HL-60/S4 treated with retinoic acid at 250 ng/mL for 4 days and 3 days (cell line): ENCODE measurements around the gene PPP1R14D.

ENCODE experiments used
- in situ Hi-C: fragments of 300-500 bp; cut with MboI; formaldehyde crosslinking; loops from 2 replicates; pipeline ENCODE4 v1.7.0; 2022; ENCODE audit warnings: low sequenced_read_pairs

Gene PPP1R14D

DNA sequence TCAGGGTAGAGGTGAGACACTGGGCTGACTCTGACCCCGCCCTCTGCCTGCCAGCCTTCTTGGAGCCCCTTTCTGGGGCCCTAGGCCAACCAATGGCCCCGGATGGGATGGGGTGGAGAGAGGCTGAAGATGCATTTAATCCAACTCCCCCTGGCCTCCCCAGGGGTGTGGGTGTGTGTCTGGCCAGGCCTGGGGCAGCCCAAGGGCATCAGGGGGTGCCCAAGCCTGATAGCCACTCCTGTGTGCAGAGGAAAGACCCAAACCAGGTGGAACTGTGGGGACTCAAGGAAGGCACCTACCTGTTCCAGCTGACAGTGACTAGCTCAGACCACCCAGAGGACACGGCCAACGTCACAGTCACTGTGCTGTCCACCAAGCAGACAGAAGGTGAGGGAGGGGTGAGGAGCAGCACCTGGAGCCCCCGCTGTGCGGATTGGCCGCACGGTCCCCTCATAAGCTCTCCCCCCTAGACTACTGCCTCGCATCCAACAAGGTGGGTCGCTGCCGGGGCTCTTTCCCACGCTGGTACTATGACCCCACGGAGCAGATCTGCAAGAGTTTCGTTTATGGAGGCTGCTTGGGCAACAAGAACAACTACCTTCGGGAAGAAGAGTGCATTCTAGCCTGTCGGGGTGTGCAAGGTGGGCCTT lies 24.9 kb upstream of the PPP1R14D start:
- in situ Hi-C loops: no loop called here

GRCh38 chr15:40852529-40852928 lies 24.0 kb upstream of the PPP1R14D start:
- in situ Hi-C loops: no loop called here

DNA sequence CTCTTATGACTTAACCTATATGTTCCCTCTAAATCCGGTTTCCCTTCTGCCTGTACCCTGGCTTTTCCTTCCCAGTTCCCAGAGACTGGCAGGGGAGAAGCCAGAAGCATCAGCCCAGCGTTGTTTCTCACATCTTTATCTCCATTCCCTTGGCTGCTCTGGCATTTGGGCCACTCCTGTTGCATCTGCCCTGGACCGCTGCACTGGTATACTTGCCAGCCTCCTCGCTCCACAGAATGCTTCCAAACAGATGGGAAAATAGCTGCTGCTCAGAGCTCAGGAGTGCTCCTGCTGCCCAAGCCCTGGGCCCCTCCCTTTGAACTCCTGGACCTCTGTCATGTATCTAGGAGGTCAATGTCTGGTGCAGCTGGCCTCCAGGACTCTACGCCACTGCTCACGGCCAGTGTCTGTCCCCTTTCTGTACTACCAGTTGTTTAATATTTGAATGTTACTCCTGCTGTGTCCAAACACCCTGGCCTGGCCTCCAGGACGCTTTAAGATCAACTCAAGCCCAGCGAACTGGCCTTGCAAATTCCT lies 22.1 kb upstream of the PPP1R14D start:
- in situ Hi-C loops: no loop called here

DNA sequence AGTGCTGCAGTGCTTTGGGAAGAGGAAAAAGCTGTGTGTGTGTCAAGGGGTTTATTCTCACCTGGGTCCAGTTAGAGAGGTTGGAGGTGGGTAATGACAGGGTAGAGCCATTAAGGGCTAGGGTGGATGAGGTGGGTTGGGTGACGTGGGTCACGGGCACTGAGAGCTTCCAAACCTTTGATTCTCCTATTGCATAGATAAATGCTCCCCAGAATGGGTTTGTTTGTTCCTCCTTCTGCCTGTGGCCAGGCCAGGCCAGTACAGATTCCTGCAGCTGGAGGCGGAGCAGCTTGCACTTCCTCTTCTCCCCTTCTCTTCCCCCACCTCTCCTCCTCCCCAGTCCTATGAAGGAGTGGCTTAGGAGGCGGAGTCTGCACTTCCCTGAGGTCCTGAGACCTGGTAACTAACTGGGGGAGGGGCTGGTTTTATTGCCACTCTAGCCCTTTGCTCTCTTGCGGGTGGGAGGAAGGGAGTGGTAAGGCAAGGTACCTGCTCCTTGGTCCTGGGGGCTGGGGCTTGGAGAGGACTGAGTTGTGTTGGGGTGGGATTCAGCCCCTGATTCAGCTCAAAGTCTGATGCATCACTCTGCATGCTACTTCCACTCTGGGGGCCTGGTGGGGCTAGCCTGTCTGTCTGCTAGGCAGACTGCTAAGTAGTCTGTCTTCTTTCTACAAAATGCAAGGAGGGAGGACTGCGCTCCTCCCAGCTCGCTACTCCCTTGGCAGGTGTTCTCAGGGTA lies 18.9 kb upstream of the PPP1R14D start:
- in situ Hi-C loops: no loop called here

GRCh38 chr15:40846841-40847222 lies 18.3 kb upstream of the PPP1R14D start:
- in situ Hi-C loops: no loop called here

DNA sequence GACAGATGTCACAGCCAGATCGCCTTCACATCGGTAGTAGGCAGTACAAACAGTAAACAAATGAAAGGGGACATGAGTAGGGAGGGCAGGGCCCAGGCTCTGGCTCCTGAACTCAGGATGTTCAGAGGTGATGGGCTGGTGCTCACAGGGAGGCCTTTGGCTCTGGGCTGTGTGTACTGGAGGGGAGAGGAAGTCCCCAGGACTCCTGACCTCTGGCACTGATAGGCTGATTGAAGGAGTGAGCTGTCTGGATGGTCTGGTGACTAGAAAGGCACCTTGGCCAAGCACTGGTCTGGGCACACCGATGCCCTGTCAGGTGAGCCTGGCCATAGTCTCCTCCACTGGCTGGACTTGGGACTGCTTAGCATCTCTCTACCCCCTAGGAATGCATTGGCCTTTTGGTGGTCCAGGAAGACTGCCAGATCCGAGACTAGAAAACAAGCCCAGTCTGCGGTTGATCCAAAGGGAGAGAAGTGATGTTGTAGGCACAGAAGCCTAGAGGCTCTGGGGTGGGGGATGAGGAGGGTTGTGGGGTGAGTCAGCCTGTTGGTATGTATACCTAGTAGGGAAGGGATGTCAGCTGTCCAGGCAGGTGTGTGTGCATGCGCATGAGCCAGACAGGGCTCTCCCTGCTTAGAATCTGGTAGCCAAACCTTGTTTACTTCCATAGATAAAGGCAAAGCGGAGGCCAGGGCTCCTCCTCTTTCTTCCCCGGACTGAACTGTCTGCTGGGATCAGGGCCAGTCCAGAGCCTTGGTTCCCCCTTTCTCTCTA lies 17.2 kb upstream of the PPP1R14D start:
- in situ Hi-C loops: no loop called here

DNA sequence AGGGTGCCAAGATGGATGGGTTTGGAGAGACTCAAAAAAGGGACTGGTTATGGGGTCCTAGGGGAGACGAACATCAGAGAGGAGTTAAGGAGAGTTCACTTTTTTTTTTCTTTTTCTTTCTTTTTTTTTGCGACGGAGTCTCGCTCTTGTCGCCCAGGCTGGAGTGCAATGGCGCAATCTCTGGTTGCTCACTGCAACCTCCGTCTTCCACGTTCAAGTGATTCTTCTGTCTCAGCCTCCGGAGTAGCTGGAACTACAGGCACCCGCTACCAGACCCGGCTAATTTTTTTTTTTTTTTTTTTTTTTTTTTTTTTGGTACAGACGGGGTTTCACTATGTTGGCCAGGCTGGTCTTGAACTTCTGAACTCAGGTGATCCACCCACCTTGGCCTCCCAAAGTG lies 16.5 kb upstream of the PPP1R14D start:
- in situ Hi-C loops: no loop called here

GRCh38 chr15:40844696-40845030 lies 16.2 kb upstream of the PPP1R14D start:
- in situ Hi-C loops: no loop called here

GRCh38 chr15:40843885-40844695 lies 15.6 kb upstream of the PPP1R14D start, which contains the start of gene SPINT1:
Gene SPINT1 (plus strand): TSS chr15:40844048. CDS start chr15:40844555, 507 bp downstream.
- in situ Hi-C loops: no loop called here

- in situ Hi-C loops: no loop called here
These were observed 14.9 kb upstream of the PPP1R14D start for GRCh38 chr15:40843261-40843884.

- in situ Hi-C loops: no loop called here
These were observed 13.2 kb upstream of the PPP1R14D start for GRCh38 chr15:40841741-40842140.

DNA sequence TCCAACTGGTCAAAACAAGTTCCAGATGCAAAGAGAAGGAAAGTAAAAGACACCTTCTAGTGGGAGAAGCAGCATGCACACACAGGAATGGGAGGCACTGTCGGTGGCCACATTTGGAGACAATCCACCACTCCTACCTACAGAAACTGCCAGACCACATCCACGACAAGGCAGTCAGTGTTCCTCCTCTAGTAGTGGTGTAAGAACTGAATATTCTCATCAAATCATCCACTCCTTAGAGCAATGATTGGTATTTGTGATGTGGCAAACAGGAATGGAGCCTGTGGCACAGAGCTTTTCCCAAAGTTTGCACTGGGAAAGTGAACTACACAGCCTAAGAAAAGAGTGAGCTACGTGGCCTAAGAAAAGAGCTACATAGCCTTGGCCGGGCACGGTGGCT lies 10.2 kb upstream of the PPP1R14D start:
- in situ Hi-C loops: no loop called here

GRCh38 chr15:40836020-40836419 lies 7.5 kb upstream of the PPP1R14D start:
- in situ Hi-C loops: no loop called here

DNA sequence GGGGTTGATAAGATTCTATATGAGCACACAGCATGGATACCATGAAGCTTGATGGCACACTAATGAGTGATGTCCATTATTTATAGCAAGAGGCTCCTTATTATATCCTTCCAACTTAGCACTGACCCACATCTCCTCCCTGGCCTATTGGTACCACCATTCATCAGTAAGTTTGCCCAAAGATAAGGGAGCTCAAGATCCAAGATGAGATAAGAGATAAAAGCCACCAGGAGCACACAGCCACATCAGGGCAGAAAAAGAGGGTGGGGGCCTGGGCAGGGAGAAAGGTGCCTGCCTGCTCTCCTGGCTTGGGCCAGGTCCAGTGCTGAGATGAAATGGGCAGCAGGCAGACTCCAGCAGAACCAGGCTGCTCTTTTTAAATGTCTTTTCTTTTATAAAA lies 4.4 kb upstream of the PPP1R14D start:
- in situ Hi-C loops: no loop called here

GRCh38 chr15:40831861-40832260 lies 3.4 kb upstream of the PPP1R14D start:
- in situ Hi-C loops: no loop called here

DNA sequence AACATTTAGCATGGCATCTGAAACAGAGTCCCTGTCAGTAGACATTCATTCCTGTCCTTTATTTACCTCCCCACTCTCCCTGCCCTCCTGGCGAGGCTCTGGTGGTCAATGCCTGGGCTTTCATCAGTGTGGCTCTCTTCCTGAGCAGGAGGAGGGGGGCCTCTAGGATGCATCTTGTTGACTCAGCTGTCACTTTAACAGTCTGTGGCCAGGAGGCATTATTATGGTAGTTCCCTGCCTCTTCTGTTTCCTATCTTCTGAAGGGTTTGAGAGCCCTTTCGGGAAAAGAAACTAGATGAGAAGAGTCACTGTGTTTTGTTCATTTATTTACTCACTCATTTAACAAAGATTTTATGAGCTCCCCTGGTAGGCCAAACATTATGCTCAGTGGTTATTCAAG lies 2.4 kb upstream of the PPP1R14D start:
- in situ Hi-C loops: no loop called here

DNA sequence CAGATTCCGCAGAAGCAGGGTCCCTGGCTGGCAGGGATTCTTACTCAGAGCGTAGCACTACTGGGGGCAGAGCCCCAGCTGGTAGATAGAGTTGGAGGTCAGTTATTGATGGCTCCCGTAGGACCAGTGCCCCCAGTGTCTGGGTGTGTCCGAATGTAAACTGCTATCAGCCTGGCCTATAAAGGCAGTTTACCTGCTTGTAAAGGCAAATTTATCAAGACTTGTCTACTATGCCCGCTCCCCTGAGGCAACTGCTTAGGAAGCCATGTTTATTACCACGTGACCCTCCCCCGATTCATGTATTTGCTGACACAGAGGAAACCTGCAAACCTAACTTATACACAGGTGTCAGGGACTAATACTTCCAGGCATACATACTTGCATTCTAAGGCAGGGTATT lies 607 bp upstream of the PPP1R14D start:
- in situ Hi-C loops: no loop called here

- in situ Hi-C loops: no loop called here
These were observed 2.0 kb downstream of the PPP1R14D start for GRCh38 chr15:40826423-40827075.

DNA sequence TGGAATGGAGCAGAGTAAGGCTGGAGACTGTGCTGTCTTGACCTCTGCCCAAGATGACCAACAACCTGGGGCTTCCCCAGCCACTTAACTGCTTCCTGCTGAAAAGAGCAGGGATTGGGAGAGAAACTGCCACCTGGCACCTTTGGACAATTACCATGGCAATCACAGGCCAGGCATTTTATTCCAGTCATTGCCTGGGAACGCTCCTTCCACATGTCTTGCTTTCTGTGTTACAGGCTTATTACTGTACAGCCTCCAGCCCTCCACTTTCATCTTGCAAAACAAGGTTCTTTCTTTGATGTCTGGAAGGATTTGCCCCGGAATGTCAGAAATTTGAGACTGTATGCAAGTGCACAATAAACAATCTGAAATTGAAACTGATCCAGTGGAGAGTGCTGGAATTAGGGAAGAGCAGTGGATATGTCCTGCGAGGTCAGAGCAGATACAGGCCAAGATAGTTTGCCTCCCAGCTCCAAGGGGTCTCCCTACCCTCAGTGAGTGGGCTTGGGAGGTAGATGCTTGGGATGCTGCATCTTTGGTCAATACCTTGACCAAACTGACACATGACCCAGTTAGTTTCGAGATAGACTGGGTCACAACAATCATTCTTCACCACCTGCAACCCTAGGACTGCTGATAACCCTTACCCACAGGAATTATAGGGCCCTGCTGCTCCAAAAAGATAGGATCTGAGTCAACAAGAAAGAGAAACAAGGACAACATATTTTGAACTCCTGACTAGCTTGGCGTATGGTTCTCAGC lies 2.7 kb downstream of the PPP1R14D start:
- in situ Hi-C loops: no loop called here
